Measurements from ENCODE around the gene IMPDH1. TPM values are rescaled to one million over a fixed set of nuclear protein-coding genes. Genes with fewer than 3 reads are reported as not detected.

Gene IMPDH1
- polyA plus RNA-seq, 4 donors, result 11.8 to 30.9 (median 25.8) TPM

DNA sequence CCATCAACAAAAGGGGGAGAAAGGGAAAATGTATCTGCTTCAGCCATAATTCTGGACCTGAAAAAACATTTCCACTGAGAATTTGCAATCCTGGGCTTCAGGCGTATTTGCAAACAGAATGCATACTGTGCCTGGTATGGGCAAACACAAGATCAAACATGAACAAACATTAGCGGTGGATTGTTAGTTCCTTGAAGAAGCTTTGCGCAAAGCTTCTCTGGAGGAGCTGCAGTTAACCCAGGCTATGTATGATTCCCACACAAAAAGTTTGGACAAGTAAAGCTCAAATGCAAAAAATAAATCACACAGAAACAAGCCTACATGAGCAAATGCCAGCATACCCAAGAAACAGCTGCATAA is 25.5 kb upstream of the IMPDH1 start:
- no peak for DNase-seq (ENCODE audit: low read depth in 4 of 4, low spot score in 3 of 4)

DNA sequence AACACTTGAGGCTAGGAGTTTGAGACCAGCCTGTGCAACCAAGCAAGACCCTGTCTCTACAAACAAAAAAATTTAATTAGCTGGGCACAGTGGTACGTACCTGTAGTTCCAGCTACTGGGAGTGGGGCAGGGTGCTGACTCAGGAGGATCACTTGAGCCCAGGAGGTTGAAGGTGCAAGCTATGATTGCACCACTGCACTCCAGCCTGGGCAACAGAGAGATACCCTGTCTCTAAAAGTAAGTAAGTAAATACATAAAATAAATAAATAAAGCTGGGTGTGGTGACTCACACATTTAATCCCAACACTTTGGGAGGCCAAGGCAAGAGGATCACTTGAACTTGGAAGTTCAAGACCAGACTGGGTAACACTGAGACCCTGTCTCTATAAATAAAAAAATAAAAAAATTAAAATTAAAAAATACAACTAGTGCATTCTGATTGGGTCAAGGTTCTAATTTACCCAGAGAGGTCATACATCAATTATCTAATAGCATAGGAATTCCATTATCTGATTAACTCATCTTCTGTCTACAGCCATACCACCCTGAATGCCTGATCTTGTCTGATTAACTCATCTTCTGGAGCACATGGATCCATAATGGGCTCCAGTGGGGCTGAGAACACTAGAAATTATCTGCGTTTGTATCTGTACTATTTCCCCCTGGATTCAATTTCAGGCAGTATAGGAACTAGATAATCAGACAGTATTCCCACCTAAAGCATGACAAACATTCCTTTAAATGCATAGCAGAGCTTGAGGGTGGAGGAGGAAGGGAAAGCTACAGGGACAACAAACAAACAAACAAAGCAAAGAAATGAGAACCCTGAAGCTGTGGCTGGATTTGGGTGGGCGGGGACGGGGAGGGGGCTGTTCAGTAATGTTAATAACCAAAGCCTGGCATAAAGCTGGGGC is 24.9 kb upstream of the IMPDH1 start:
- DNase-seq (ENCODE audit: low read depth in 4 of 4, low spot score in 3 of 4), result no peak

DNA sequence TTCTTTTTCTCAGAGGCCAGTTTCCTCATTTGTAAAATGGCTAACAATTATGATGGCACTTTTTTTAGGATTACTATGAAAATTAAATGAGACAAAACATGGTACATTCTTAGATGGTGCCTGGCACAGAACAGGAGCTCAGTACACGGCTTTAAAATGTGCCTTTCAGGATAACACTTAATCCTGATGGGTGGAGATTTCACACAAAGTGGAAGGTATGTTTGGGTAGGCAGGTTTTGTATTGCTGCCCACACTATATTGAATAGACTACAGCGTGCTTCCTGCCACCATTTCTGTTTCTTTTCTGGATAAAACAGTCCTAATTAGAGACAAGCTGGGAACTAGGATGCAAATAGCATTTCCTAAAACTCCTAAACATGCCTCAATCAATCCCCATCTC is 22.0 kb upstream of the IMPDH1 start:
- DNase-seq (ENCODE audit: low read depth in 4 of 4, low spot score in 3 of 4), result no peak

DNA sequence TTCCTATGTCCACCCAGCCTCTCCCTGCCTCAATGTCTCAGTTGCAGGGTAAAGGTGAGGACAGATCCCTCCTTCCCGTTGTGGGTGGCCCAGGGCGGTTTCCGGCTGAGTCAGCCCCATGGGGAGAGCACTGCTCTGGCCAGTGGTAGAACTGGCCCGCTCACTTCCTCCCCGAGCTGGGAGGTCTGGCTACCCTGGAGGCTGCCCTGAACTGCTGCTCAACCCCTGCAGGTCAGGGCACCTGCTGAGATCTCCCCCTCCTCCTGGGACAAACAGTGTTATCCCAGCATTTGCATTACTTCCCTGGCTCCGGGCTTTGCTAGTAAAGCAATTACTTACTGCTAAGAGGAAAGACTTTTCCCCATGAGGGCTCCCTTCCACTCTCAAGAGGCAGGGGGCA is 21.4 kb upstream of the IMPDH1 start:
- no peak for DNase-seq (ENCODE audit: low read depth in 4 of 4, low spot score in 3 of 4)

DNA sequence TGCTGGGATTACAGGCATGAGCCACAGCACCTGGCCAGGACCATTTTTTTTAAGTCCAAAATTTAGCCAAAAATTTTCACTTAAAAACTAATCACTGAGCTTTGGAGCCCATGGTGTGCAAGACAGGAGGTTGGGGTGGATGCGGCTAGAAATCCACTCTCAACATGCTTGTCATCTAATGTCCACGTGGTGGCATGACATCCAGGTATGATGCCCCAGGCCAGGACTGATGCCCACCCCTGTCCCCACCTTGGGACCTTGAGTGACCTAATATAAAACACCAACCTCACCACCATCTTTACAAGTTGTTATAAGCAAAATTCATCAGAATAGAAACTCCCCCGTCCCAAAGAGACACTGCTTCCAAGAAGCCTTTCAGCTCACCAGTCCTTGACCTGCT is 20.4 kb upstream of the IMPDH1 start:
- no peak for DNase-seq (ENCODE audit: low read depth in 4 of 4, low spot score in 3 of 4)

DNA sequence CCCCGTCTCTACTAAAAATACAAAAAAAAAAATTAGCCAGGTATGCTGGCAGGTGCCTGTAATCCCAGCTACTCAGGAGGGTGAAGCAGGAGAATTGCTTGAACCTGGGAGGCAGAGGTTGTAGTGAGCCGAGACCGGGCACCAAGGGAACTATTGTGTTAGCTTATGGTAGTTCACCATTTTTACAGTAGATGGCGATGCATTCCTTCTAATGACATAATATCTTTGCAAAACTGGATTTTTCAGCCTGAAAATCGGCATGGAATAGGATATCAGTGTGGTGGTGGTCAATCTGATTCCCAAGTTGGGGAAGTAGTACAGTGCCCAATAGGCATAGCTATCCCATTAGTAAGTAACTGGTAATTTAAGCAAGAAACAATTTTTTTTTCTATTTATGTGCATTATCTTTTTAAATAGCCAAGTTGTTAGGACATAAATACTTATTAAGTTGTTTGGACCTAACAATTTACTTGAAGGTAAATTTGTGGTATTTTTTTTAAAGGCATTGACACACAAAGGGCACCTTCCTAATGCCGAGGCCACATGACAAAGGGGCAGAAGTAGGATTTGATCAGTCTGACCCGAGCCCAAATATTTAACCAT is 17.6 kb upstream of the IMPDH1 start:
- DNase-seq (ENCODE audit: low read depth in 4 of 4, low spot score in 3 of 4), result no peak

DNA sequence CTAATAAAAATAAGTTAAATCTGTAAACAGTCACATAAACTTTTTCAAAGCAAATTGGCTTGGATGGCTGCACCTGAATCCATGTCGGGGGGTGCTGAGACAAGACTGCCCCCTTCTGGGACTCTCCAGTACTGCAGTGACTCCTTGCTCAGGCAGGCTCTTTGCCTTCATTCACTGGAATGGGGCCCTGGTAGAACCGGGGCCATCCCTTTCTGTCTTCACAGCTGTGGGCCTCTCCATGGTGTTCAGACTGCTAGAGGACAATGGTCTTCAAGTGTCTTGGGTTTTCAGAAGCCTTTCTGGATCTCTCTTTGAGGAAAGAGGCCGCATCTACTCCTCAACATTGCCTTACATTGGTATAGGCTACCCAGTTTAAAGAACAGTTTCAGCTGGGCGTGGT is 16.1 kb upstream of the IMPDH1 start:
- DNase-seq (ENCODE audit: low read depth in 4 of 4, low spot score in 3 of 4), result no peak

DNA sequence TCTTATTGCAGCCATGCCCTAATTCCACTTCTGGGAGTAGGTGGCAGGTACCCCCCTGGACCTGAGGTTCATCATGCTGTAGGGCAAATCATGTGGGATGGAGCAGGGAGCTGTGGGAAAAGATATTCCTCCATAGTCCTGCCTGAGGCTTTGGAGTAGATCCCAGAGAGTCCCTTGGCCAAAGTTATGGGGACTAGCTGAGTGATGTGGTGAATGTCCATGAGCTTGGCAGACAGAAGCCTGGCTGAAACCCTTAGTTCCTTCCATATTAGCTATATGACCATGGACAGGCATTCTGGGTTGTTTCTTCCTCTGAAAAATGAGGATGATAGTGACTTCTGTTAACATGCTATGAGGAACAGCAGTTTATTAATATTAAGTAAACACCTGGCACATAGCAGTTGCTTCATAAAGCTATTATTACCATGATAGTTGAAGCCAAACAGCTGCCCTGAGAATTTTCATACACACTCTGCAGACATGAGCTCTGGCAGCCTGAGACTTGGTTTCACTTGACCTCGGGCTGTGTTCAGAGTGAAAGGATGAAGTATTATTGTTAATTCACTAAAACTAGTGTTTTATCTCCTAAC is 15.0 kb upstream of the IMPDH1 start:
- DNase-seq (ENCODE audit: low read depth in 4 of 4, low spot score in 3 of 4), result no peak

DNA sequence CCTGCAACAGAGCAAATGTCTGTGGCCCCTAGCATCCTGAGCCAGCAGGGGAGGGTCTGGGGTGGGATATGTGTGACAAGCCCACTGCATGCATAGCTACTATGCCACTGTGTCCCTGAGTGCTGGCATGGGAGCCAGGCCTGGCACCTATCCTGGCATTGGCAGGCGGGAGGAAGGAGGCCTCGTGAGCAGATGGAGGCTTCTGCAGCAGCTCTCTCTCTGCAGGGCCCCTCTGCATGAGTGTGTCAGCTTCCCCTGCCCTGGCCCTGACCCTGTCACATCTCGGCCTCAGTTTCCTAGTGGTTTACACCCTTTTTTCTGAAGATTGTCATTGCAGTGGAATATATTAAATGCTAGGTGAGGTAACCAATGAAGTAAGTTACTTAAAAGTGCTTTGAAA is 13.1 kb upstream of the IMPDH1 start:
- no peak for DNase-seq (ENCODE audit: low read depth in 4 of 4, low spot score in 3 of 4)

DNA sequence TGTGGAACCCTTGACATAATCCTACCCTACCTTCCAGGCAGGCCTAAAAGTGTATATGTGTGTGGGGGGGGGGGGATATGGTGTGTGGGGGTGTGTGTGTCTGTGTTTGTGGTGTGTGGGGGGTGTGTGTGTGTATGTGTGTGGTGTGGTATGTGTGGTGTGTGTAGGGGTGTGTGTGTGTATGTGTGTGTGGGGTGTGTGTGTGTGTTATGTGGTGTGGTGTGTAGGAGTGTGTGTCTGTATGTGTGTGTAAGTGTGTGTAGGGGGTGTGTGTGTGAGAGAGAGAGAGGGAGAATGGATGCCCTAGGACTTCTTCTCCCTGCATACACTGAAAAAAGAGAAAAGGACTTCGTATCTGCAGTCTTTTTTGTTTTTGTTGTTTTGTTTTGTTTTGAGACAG is 12.3 kb upstream of the IMPDH1 start:
- DNase-seq (ENCODE audit: low read depth in 4 of 4, low spot score in 3 of 4), result no peak

DNA sequence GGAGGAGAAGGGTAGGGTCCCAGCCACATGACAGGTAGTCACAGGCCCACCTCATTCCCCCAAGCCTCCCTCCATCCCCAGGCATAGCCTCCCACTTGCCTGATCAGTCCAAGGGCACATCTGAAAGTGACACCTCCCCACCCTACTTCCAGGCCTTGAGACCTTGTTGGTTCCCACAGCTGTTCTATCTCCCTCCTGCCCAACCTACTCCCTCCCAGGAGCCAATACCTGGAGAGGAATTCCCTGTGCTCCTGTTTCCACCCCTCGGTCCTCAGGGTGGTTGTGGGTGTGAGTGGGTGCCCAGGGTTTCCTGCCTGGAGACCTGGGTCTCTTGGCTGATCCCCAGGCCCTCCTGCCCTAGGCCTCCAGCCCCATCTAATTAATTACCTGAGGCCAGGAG is 11.6 kb upstream of the IMPDH1 start:
- no peak for DNase-seq (ENCODE audit: low read depth in 4 of 4, low spot score in 3 of 4)

DNA sequence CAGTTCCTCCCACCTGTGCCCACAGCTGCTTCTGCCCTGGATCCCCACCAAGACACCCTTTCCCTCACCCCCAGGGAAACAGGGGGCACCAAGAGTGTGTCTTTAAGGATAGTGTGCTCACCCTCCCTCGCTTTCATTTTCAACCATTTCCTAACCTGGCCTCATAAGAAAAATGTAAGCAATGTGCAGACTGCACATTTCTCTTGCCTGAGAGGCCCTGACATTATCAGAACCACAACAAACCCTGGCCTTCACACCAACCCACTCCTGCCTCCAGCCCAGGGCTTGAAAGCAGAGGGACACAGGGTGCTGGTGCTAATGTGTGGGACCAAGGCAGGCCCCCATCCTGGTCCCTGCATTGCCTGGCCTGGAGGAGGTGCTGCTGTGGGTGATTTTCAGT is 11.0 kb upstream of the IMPDH1 start:
- DNase-seq (ENCODE audit: low read depth in 4 of 4, low spot score in 3 of 4), result no peak

DNA sequence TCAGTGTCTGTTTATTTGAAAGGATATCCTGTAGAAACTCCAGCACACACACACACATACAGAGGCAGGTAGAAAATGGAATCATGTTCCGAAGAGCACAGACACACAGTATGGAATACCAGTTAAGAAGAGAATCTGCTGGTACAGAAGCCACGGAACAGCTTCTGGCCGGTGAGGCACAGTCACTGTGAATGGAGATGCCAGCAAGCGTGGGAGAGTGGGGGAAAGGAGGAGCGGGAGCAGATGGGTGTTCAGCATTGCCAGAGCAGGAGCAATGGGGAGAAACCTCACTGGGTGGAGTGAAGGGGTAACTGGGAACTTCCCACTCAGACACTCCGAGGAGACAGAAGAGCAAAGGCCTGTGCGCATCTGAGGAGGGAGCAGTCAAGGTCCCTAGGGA is 9.5 kb upstream of the IMPDH1 start:
- no peak for DNase-seq (ENCODE audit: low read depth in 4 of 4, low spot score in 3 of 4)

DNA sequence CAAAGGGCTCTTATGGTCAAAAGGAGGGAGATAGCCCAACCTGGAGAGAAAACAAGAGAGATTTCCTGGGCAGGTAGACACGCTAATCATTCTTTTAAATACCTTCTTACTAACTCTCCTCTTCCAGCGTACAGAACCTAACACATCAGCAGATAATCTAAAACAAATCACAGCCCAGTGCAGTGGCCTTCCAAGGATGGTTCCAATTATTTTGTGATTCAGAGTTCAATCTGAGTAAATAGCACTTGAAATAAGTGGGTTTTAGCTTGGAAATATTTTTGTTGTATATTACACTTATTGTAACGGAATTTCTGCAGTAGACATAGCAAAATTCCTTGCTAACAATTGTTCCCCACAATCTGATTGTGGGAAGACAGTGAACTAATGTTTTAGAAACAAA is 7.3 kb upstream of the IMPDH1 start:
- no peak for DNase-seq (ENCODE audit: low read depth in 4 of 4, low spot score in 3 of 4)

DNA sequence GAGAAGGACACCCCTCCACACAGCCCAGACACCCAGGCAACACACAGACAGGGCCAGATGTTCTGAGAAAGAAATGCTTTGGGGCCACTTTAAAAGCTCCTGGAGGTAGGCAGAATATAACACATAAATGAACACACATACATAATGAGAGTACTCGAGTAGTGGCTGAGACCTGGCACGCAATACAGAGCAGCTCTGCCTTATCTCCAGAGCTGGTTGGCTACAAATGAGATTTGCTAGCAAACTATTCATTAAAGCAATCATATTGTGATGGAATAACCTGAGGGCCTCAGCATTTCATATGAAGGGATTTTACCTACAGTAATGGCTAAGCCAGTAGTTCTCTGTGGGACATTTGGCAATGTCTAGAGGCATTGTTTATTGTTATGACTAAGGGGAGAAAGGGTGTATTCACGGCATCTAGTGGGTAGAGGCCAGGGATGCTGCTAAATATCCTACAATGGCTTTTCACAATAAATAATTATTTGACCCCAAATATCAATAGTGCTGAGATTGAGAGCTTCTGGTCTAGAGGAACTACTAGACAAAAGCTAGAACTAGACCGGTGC is 5.5 kb upstream of the IMPDH1 start:
- no peak for DNase-seq (ENCODE audit: low read depth in 4 of 4, low spot score in 3 of 4)

DNA sequence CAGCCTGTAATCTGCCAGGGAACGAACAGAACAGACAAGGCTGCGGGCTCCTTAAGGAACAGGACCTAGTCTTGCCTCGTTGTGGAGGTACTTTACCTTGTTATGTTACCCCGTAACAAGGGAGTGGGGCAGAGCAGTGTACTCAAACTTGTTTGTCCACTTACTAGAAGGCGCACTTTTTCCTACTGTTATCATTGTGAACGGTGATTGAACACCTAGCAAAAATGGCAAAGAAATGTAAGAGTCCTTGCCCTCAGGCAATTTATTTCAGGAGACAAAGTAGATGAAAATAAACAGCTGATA is 620 bp upstream of the IMPDH1 start:
- no peak for DNase-seq (ENCODE audit: low read depth in 4 of 4, low spot score in 3 of 4)

DNA sequence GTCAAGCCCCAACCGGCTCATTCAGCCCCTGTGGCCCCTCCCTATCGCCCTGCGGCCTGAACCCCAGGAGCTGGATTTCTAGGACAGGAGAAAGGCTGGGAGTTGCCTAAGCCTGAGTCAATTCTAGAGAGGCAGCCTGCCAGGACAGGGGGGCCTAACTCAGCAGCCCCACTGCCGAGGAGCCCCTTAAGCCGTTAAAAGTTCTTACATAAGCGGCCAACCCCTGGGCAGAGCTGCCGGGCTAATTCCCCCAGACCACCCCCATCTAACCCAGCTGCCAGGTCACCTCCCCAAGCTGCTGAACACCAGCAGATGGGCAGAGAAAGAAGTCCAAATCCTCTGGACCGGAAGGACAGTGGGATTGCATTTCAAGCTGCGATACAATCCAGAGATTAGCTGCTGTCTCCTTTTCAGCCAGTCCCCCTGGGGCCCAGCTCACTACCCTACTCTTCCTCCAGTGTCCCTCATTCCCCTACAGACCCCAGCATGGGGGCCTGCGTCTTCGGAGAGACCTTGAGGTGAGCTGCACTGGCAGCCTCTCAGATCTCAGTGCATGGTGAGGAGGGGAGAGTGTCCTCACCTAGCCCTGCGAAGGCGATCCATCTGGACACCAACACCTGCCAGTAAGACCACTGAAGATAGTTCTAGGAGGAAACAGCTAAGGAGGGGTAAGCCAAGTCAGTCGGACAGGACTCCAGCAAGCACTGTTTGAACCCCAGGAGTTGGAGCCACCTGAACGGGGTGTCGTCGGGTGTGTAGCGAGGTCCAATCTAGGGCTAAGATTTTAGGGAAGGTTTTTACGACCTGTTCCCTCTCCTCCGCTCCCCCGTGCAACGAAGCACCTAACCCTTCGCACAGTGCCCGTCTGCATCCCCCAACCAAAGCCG is 830 bp downstream of the IMPDH1 start:
- no peak for DNase-seq (ENCODE audit: low read depth in 4 of 4, low spot score in 3 of 4)

DNA sequence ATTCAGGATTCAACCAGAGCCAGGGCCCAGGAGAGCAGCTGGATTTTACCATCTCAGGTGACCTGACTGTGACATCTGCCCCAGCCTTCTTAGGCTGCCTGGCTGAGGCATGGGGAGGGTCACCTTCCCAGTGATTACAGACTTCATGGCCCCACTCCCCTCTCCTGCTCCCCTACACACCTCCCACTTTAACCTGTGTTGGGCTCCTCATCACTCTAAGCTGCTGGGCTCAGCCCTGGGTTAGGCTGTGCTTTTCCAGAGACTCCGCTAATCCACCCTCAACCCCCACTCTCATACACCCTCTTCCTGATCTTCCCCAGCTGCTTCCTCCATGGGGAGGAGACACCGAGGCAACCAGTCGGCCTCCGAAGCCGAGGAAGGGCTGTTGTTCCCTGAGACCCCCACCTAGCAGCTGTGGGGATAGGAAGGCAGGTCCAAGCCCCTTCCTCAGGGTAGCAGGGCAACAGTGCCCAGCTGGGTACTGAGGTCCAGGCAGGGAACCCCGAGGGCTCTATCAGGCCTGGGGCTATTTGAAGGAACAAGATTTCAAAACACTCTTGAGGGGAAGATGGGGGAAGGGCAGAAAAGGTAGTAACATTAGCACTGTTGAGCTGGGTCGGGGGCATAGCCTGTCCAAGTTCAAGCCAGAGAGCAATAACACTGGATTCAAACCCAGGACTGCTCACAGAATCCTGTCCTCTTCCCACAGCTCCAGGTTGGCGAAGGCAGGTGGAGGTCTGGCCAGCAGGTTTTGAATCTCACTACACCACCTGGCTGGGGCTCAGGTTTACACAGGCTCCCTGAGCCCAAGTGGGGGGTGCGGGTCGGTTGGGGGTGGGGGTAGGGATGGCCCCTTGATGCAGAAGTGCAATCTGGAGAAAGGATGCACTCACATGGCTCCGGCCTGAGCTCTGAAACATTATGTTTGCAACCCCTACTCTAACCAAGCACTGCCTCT is 1.8 kb downstream of the IMPDH1 start:
- no peak for DNase-seq (ENCODE audit: low read depth in 4 of 4, low spot score in 3 of 4)

DNA sequence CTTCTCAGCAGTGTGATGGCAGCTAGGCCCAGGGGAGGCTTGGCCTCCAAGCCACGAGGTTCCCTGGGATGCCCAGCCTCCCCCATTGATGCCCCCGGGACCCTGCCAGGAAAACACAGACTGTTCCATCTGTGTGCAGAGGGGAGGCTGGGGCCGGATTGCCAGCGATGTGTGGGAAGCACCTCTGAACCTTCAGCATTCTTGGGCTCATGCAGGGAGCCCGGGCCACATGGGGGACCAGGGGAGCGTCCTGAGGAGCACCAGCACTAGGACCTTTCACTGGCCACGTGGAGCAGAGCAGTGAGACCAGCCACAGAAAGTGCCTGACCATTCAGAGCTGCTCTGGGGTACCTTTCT is 2.6 kb downstream of the IMPDH1 start:
- DNase-seq (ENCODE audit: low read depth in 4 of 4, low spot score in 3 of 4), result no peak

Data from left renal pelvis (tissue), 4 donors.